Testis (tissue), 3 donors: ENCODE measurements around the gene GABRD. TPM values are rescaled to one million over a fixed set of nuclear protein-coding genes. Genes with fewer than 3 reads are reported as not detected.
"Not testable (repeated sequence)": the region's sequence is repeated elsewhere in the genome, so short reads cannot be mapped to it uniquely, and the experiment has no call there.

Source experiments
- DNase-seq: peaks from one replicate; pipeline ENCODE4 v3.0.0-alpha.2; 2019
- H3K27ac ChIP-seq, 2 donors: fragments of 200-600 bp; sonication (generic); one replicate each; pipeline ENCODE4 v1.5.1; 2019
- H3K27me3 ChIP-seq: fragments of 200-600 bp; sonication (generic); one replicate; pipeline ENCODE4 v1.5.1; 2019
- H3K36me3 ChIP-seq: fragments of 200-600 bp; sonication (generic); one replicate; pipeline ENCODE4 v1.5.1; 2017; ENCODE audit warnings: low read depth; ENCODE audit errors: missing control alignments
- H3K4me1 ChIP-seq: fragments of 200-600 bp; sonication (generic); one replicate; pipeline ENCODE4 v1.5.1; 2019
- H3K4me3 ChIP-seq, 2 donors: fragments of 200-600 bp; sonication (generic); one replicate each; pipeline ENCODE4 v1.5.1; 2017 to 2019
- H3K9me3 ChIP-seq: fragments of 200-600 bp; sonication (generic); one replicate; pipeline ENCODE4 v1.5.1; 2017
- CTCF ChIP-seq, 3 experiments: fragments of 450-650 bp in 2 of 3; fragments of 200-600 bp in 1 of 3; sonication (generic) in 1 of 3; IDR thresholded peaks; one replicate each; pipeline ENCODE4 v1.5.1; 2016 to 2019; ENCODE audit warnings: antibody characterized with exemption in 3 of 3, mild to moderate bottlenecking in 2 of 3, moderate library complexity in 1 of 3
- POLR2A ChIP-seq: fragments of 450-650 bp; IDR thresholded peaks from one replicate; pipeline ENCODE4 v1.6.1; 2017; ENCODE audit warnings: antibody characterized with exemption, mild to moderate bottlenecking, moderate library complexity
- WGBS, 2 donors: methylation state at CpG; one replicate each; pipeline ENCODE4 v1.1.5; 2018; 5-methylcytosine and 5-hydroxymethylcytosine counted together
- intact Hi-C: fragments of 100-400 bp; cut with DNase I; formaldehyde crosslinking; loops from one replicate; pipeline ENCODE4 v1.15.1; 2023; ENCODE audit warnings: low total_unique reads
- polyA plus RNA-seq: library from polyadenylated mRNA; stranded (reverse); fragments of 350-450 nt; fragmentation: Illumina TruSeq; extraction: RNeasy Lipid Tissue Mini Kit (QIAGEN cat#74804); gene quantifications from one replicate; pipeline ENCODE4 v1.2.3, GENCODE V29; 2014; ENCODE audit warnings: low read depth, low replicate concordance; ENCODE audit not compliant: insufficient read depth
- total RNA-seq, 2 donors: library from RNA; depleted of rRNA; stranded (reverse); fragments of >200 nt; gene quantifications; one replicate each; pipeline ENCODE4 v1.2.3, GENCODE V29; 2016

GABRD gene
- total and polyA plus RNA-seq, 3 donors from 2014 or later = 7.8 to 18.1 (median 16.9) TPM

DNA sequence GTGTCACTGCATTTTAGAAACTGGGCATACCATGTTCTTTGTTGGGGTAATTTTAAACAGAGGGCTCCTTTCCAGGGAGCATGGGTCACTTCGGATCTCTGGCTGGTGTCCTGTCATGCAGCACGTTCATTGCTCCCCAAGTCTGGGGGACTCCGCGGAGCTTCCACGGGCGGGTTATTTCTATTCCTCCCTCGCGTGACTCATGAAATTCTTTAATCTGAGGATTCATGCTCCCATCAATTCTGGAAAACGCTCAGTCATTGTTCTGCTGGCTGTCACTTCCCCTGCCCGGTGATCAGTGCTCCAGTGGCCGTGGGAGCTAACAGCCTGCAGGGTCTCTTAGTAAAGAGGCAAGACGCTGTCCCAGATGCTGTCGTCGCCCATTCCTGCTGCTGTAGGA lies 43.6 kb upstream of the GABRD start:
- 83 to 85% methylated on average over 14 of the region's 14 CpGs for WGBS, 2 donors

GRCh38 chr1:1976031-1976430 lies 43.1 kb upstream of the GABRD start:
- Histone ChIP-seq H3K4me1 (no peaks in the 10 kb centered on the region), H3K27ac (no peak overlapping the region), H3K4me3 (no peak overlapping the region), H3K36me3 (no peaks in the 10 kb centered on the region), H3K9me3 (no peaks in the 10 kb centered on the region), H3K27me3 (no peaks in the 10 kb centered on the region)
- no peak for DNase-seq
- TF ChIP-seq CTCF (IDR thresholded peaks at IDR 0.05) = no peak
- TF ChIP-seq POLR2A = no peak
- 88 to 89% methylated on average over 18 to 19 of the region's 19 CpGs for WGBS, 2 donors
- intact Hi-C loops = no loop called here

More for the DNA sequence above, 43.6 kb upstream of the GABRD start:
- Histone ChIP-seq H3K4me3 (no peak overlapping the region), H3K9me3 (no peaks in the 10 kb centered on the region), H3K27ac (no peak overlapping the region), H3K36me3 (no peaks in the 10 kb centered on the region), H3K27me3 (no peaks in the 10 kb centered on the region), H3K4me1 (no peaks in the 10 kb centered on the region)
- DNase-seq = no peak
- TF ChIP-seq CTCF (IDR thresholded peaks at IDR 0.05) = no peak
- no peak for TF ChIP-seq POLR2A
- intact Hi-C loops = no loop called here

- Histone ChIP-seq H3K4me1 (no peaks in the 10 kb centered on the region), H3K27me3 (no peaks in the 10 kb centered on the region), H3K36me3 (no peaks in the 10 kb centered on the region), H3K27ac (no peak overlapping the region), H3K4me3 (no peak overlapping the region), H3K9me3 (no peaks in the 10 kb centered on the region)
- 90 to 98% methylated on average over 10 to 11 of the region's 11 CpGs for WGBS, 2 donors
- intact Hi-C loops = no loop called here
- TF ChIP-seq CTCF (IDR thresholded peaks at IDR 0.05) (no peak), POLR2A (no peak)
- no peak for DNase-seq
Measured at GRCh38 chr1:1978108-1978507, 41.0 kb upstream of the GABRD start.

DNA sequence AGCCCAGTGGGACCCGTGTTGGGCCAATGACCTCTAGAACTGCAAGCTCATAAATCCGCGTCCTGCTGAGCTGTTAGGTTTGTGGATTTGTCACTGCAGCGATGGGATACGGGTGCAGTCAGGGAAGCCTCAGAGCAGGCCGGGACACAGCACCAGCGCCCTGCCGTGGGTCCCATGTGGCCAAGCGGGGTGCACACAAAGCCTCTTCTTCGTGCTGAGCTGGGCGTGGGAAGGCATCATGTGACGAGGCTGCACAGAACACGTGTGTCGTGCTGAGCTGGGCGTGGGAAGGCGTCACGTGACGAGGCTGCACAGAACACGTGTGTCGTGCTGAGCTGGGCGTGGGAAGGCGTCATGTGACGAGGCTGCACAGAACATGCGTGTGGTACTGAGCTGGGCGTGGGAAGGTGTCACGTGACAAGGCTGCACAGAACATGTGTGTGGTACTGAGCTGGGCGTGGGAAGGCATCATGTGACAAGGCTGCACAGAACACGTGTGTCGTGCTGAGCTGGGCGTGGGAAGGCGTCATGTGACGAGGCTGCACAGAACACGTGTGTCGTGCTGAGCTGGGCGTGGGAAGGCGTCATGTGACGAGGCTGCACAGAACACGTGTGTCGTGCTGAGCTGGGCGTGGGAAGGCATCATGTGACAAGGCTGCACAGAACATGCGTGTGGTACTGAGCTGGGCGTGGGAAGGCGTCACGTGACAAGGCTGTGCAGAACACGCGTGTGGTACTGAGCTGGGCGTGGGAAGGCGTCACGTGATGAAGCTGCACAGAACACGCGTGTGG lies 40.3 kb upstream of the GABRD start:
- 89 to 91% methylated on average over 50 to 51 of the region's 51 CpGs for WGBS, 2 donors
- H3K36me3 ChIP-seq, H3K4me3 ChIP-seq, H3K27me3 ChIP-seq, H3K9me3 ChIP-seq, H3K4me1 ChIP-seq, intact Hi-C loops, DNase-seq, H3K27ac ChIP-seq: not testable (repeated sequence)

DNA sequence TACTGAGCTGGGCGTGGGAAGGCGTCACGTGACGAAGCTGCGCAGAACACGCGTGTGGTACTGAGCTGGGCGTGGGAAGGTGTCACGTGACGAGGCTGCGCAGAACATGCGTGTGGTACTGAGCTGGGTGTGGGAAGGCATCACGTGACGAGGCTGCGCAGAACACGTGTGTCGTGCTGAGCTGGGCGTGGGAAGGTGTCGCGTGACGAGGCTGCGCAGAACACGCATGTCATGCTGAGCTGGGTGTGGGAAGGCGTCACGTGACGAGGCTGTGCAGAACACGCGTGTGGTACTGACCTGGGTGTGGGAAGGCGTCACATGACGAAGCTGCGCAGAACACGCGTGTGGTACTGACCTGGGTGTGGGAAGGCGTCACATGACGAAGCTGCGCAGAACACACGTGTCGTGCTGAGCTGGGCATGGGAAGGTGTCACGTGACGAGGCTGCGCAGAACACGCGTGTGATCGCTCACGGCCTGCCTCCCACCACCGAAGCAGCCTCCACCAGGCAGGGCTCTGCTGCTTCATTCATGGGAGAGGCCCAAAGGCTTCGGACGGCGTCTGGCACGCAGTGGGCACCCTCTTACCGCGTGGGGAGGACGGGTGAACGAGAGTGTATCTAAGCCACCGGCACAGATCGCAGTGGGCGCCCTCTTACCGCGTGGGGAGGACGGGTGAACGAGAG lies 39.5 kb upstream of the GABRD start:
- no peaks in the 10 kb centered on the region for H3K4me1 ChIP-seq
- 92 to 95% methylated on average over 57 to 59 of the region's 61 CpGs for WGBS, 2 donors

More for the DNA sequence above, 39.5 kb upstream of the GABRD start:
- no peak for DNase-seq
- intact Hi-C loops = no loop called here
- no peak overlapping the region for H3K4me3 ChIP-seq
- no peaks in the 10 kb centered on the region for H3K36me3 ChIP-seq
- H3K27me3 ChIP-seq = no peaks in the 10 kb centered on the region
- H3K9me3 ChIP-seq = no peaks in the 10 kb centered on the region
- H3K27ac ChIP-seq = no peak overlapping the region
- TF ChIP-seq POLR2A (no peak), CTCF (IDR thresholded peaks at IDR 0.05) (no peak)
